Prostate gland (tissue), 2 donors: Measurements from ENCODE around the gene TM2D1.

ENCODE experiments used
- CTCF ChIP-seq, 4 experiments: fragments of 200-600 bp in 2 of 4; fragments of 450-650 bp in 2 of 4; sonication (generic) in 2 of 4; IDR thresholded peaks; 1 replicate in 3 of 4; 2 replicates in 1 of 4; pipeline ENCODE4 v1.5.1; 2016 to 2019; ENCODE audit warnings: antibody characterized with exemption in 4 of 4, mild to moderate bottlenecking in 2 of 4, moderate library complexity in 2 of 4
- POLR2A ChIP-seq: fragments of 450-650 bp; IDR thresholded peaks from one replicate; pipeline ENCODE4 v1.6.1; 2016; ENCODE audit warnings: antibody characterized with exemption, mild to moderate bottlenecking

- TF ChIP-seq CTCF (IDR thresholded peaks at IDR 0.05) (no peak), POLR2A (no peak)
Measured at GRCh38 chr1:61659061-61659460, 65.9 kb downstream of the TM2D1 start.
